K562 (cell line): ENCODE measurements around the gene RNASEH2A. TPM values are rescaled to one million over a fixed set of nuclear protein-coding genes. Genes with fewer than 3 reads are reported as not detected.

Experiments used
- ARNT ChIP-seq, 2 experiments: fragments of 450-650 bp; IDR thresholded peaks; 2 replicates each; pipeline ENCODE4 v1.6.1; 2016; ENCODE audit warnings: mild to moderate bottlenecking in 1 of 2
- BMI1 ChIP-seq: fragments of 150-350 bp; IDR thresholded peaks from 2 replicates; pipeline ENCODE4 v1.6.1; 2014; ENCODE audit warnings: low read length
- BRD9 ChIP-seq: fragments of 450-650 bp; IDR thresholded peaks from 2 replicates; pipeline ENCODE4 v1.6.1; 2018; ENCODE audit warnings: low read depth; ENCODE audit not compliant: partially characterized antibody
- CREB1 ChIP-seq, 2 experiments: sonication (generic) in 1 of 2; formaldehyde crosslinking in 1 of 2; IDR thresholded peaks; 2 replicates each; pipeline versions ENCODE4 v1.6.1 to v1.8.0; 2012 to 2022; ENCODE audit warnings: inconsistent platforms in 1 of 2, mild to moderate bottlenecking in 1 of 2, missing genetic modification reagents in 1 of 2, moderate library complexity in 1 of 2
- CTBP1 ChIP-seq: fragments of 450-650 bp; IDR thresholded peaks from 2 replicates; pipeline ENCODE4 v1.6.1; 2016; ENCODE audit warnings: borderline replicate concordance
- E2F1 ChIP-seq: sonication (generic); formaldehyde crosslinking; IDR thresholded peaks from 2 replicates; pipeline ENCODE4 v1.8.1; 2023; ENCODE audit warnings: mild to moderate bottlenecking, missing genetic modification reagents, moderate library complexity
- FOS ChIP-seq: IDR thresholded peaks from 3 replicates; pipeline ENCODE4 v1.6.1; 2011; ENCODE audit not compliant: insufficient read length; ENCODE audit errors: extremely low read depth
- FOXA3 ChIP-seq, 2 experiments: fragments of 450-650 bp in 1 of 2; sonication (generic) in 1 of 2; formaldehyde crosslinking; IDR thresholded peaks in 1 of 2; conservative IDR thresholded peaks in 1 of 2; 2 replicates each; pipeline versions ENCODE4 v1.4.0 to v1.8.0; 2020 to 2022; ENCODE audit warnings: mild to moderate bottlenecking in 2 of 2, missing genetic modification reagents in 1 of 2
- HDAC2 ChIP-seq: fragments of 450-650 bp; IDR thresholded peaks from 2 replicates; pipeline ENCODE4 v1.6.1; 2016; ENCODE audit warnings: mild to moderate bottlenecking
- HNRNPLL ChIP-seq: fragments of 200-400 bp; formaldehyde crosslinking; IDR thresholded peaks from 2 replicates; pipeline ENCODE4 v1.6.1; 2017; ENCODE audit warnings: low read length, low read depth, mild to moderate bottlenecking; ENCODE audit not compliant: poor library complexity, severe bottlenecking
- L3MBTL2 ChIP-seq: fragments of 450-650 bp; IDR thresholded peaks from 2 replicates; pipeline ENCODE4 v1.6.1; 2016; ENCODE audit warnings: mild to moderate bottlenecking, moderate library complexity
- POU5F1 ChIP-seq: fragments of 150-350 bp; IDR thresholded peaks from 2 replicates; pipeline ENCODE4 v1.6.1; 2014; ENCODE audit warnings: borderline replicate concordance, low read length, low read depth, mild to moderate bottlenecking; ENCODE audit not compliant: partially characterized antibody
- RBM15 ChIP-seq: fragments of 200-400 bp; formaldehyde crosslinking; IDR thresholded peaks from 2 replicates; pipeline ENCODE4 v1.6.1; 2018; ENCODE audit warnings: mild to moderate bottlenecking, low read length, moderate library complexity; ENCODE audit not compliant: insufficient read depth
- ZBTB12 ChIP-seq: fragments of 250-450 bp; sonication (Bioruptor Pico); IDR thresholded peaks from 2 replicates; pipeline ENCODE4 v1.4.0; 2020
- ZMIZ1 ChIP-seq, 2 experiments: fragments of 150-350 bp in 1 of 2; IDR thresholded peaks; 2 replicates each; pipeline ENCODE4 v1.6.1; 2012 to 2016; ENCODE audit warnings: low read depth in 2 of 2, low read length in 2 of 2, mild to moderate bottlenecking in 1 of 2, moderate library complexity in 1 of 2
- ZNF280B ChIP-seq: fragments of 250-450 bp; sonication (Bioruptor Pico); IDR thresholded peaks from 2 replicates; pipeline ENCODE4 v1.5.1; 2021; ENCODE audit warnings: mild to moderate bottlenecking
- ZNF3 ChIP-seq: fragments of 250-450 bp; sonication (Bioruptor Pico); IDR thresholded peaks from 2 replicates; pipeline ENCODE4 v1.5.0; 2021; ENCODE audit warnings: mild to moderate bottlenecking, moderate library complexity
- ZNF696 ChIP-seq: fragments of 250-450 bp; sonication (Bioruptor Pico); conservative IDR thresholded peaks from 2 replicates; pipeline ENCODE4 v1.4.0; 2020; ENCODE audit warnings: mild to moderate bottlenecking, moderate library complexity
- ZNF699 ChIP-seq: fragments of 250-450 bp; sonication (Bioruptor Pico); IDR thresholded peaks from 2 replicates; pipeline ENCODE4 v1.8.0; 2021; ENCODE audit warnings: mild to moderate bottlenecking, moderate library complexity; ENCODE audit not compliant: insufficient replicate concordance
- polyA plus RNA-seq, 8 experiments: library from polyadenylated mRNA; depleted of rRNA in 4 of 8; stranded (reverse) in 5 of 8; unstranded in 3 of 8; fragments of >200 nt; fragmentation: Nextera tagmentation in 2 of 8; fragmentation: Illumina TruSeq in 1 of 8; extraction: Ambion mirVana in 2 of 8; extraction: Trizol in 1 of 8; gene quantifications; 2 replicates each; pipeline versions ENCODE4 v1.2.1 to v1.2.3, GENCODE V29; 2011 to 2014; ENCODE audit warnings: inconsistent platforms in 1 of 8, missing spikeins in 1 of 8
- total RNA-seq, 7 experiments: library from RNA; depleted of rRNA in 6 of 7; stranded (reverse); fragments of >200 nt in 6 of 7; fragmentation: Illumina TruSeq in 2 of 7; extraction: Trizol in 2 of 7; gene quantifications; 2 replicates each; pipeline versions ENCODE4 v1.2.1 to v1.2.3, GENCODE V29; 2011 to 2021; ENCODE audit warnings: low replicate concordance in 1 of 7

Gene RNASEH2A
- total and polyA plus RNA-seq, 9 of the 15 experiments (the other 6 are each of a cell fraction or from before 2014, with no cell fraction given), result 22.3 to 78.0 (median 61.7) TPM

- no peak for TF ChIP-seq CREB1 (IDR thresholded peaks at IDR 0.05)
- no peak for TF ChIP-seq CREB1 (CRISPR knock-in tag; IDR thresholded peaks at IDR 0.05)
- TF ChIP-seq FOS, result no peak
- TF ChIP-seq ARNT (IDR thresholded peaks at IDR 0.05), result no peak
- TF ChIP-seq CTBP1, result peak; percentile 75; the same call in 1 of the 2 replicates
- 0 out of 4 replicates have a peak, but pooled peaks of 1 of the 2 experiments have one; percentile 12 for TF ChIP-seq FOXA3 (CRISPR knock-in tag; conservative IDR thresholded peaks at IDR 0.05 in 1 of 2, IDR thresholded peaks at IDR 0.05 in 1 of 2)
- no peak for TF ChIP-seq ZNF696 (CRISPR knock-in tag)
- TF ChIP-seq ZNF699 (CRISPR knock-in tag), result no peak
- peak; percentile 39; the same call in 1 of the 2 replicates for TF ChIP-seq HDAC2
- TF ChIP-seq BRD9, result no peak
- no peak for TF ChIP-seq ZMIZ1 (IDR thresholded peaks at IDR 0.05; ENCODE audit: low read depth in 2 of 2, low read length in 2 of 2)
- no peak for TF ChIP-seq HNRNPLL
- TF ChIP-seq POU5F1, result no peak
- no peak for TF ChIP-seq ZBTB12
- no peak for TF ChIP-seq RBM15
- no peak for TF ChIP-seq E2F1 (CRISPR knock-in tag)
- no peak for TF ChIP-seq ZNF3 (CRISPR knock-in tag)
- TF ChIP-seq L3MBTL2, result peak; percentile 98
- no peak for TF ChIP-seq BMI1
- TF ChIP-seq ZNF280B (CRISPR knock-in tag), result no peak
These were observed 19.1 kb downstream of the RNASEH2A start (continued) for GRCh38 chr19:12825254-12826131.
